GM20000 (cell line): ENCODE measurements around the gene USP16.

Experiments
- DNase-seq: peaks from one replicate; pipeline ENCODE4 v3.0.0; 2012; ENCODE audit warnings: low spot score
- CTCF ChIP-seq: IDR thresholded peaks from 2 replicates; pipeline ENCODE4 v1.5.1; 2012; ENCODE audit warnings: mild to moderate bottlenecking, control low read depth; ENCODE audit errors: extremely low read depth, missing control alignments

The USP16 gene

GRCh38 chr21:29017639-29018237 lies 6.7 kb upstream of the USP16 start:
- TF ChIP-seq CTCF = no peak
- peak; percentile 31 for DNase-seq

GRCh38 chr21:29018540-29018939 lies 5.9 kb upstream of the USP16 start:
- no peak for DNase-seq
- no peak for TF ChIP-seq CTCF

GRCh38 chr21:29022166-29022565 lies 2.3 kb upstream of the USP16 start:
- no peak for DNase-seq
- no peak for TF ChIP-seq CTCF

- TF ChIP-seq CTCF = no peak
- DNase-seq = no peak
These were observed 853 bp downstream of the USP16 start for GRCh38 chr21:29025328-29025713.

GRCh38 chr21:29029524-29029923 lies 5.1 kb downstream of the USP16 start:
- DNase-seq = no peak
- TF ChIP-seq CTCF = no peak

GRCh38 chr21:29030909-29031308 lies 6.4 kb downstream of the USP16 start:
- DNase-seq = no peak
- no peak for TF ChIP-seq CTCF

GRCh38 chr21:29033301-29033700 lies 8.8 kb downstream of the USP16 start:
- DNase-seq = no peak
- no peak for TF ChIP-seq CTCF
